Small intestine (tissue), 16 donors: ENCODE data around the gene CNKSR3. TPM values are rescaled to one million over a fixed set of nuclear protein-coding genes. Genes with fewer than 3 reads are reported as not detected.
A peak's percentile ranks its signal among the peaks of the same experiment; 100 is the strongest.

Source experiments
- DNase-seq, 2 donors: peaks; one replicate each; pipeline versions ENCODE4 v3.0.0 to v3.0.0-alpha.2; 2013
- FAIRE-seq: peaks from 2 replicates; lab custom pipeline; 2012; peaks lifted over from hg19 to GRCh38; lab: Jason Lieb, UNC
- H3K27ac ChIP-seq, 3 donors: one replicate each; pipeline ENCODE4 v1.5.1; 2013; ENCODE audit warnings: low read length in 2 of 3, mild to moderate bottlenecking in 2 of 3, control low read depth in 1 of 3, inconsistent platforms in 1 of 3, low read depth in 1 of 3, moderate library complexity in 1 of 3
- H3K27me3 ChIP-seq, 3 donors: one replicate each; pipeline ENCODE4 v1.6.1; 2013; ENCODE audit warnings: low read length in 3 of 3, inconsistent platforms in 1 of 3; ENCODE audit not compliant: control insufficient read depth in 3 of 3, insufficient read depth in 3 of 3
- H3K36me3 ChIP-seq, 3 donors: one replicate each; pipeline ENCODE4 v1.6.1; 2013; ENCODE audit warnings: low read length in 3 of 3, inconsistent platforms in 1 of 3, low read depth in 1 of 3, mild to moderate bottlenecking in 1 of 3, moderate library complexity in 1 of 3; ENCODE audit not compliant: control insufficient read depth in 3 of 3, insufficient read depth in 2 of 3
- H3K4me1 ChIP-seq, 3 donors: one replicate each; pipeline ENCODE4 v1.6.1; 2013; ENCODE audit warnings: low read length in 2 of 3, inconsistent platforms in 1 of 3, low read depth in 1 of 3, mild to moderate bottlenecking in 1 of 3, moderate library complexity in 1 of 3; ENCODE audit not compliant: control insufficient read depth in 3 of 3, insufficient read depth in 2 of 3
- H3K4me3 ChIP-seq, 3 donors: one replicate each; pipeline ENCODE4 v1.5.1; 2013; ENCODE audit warnings: low read length in 3 of 3, control low read depth in 1 of 3, inconsistent platforms in 1 of 3, low read depth in 1 of 3, mild to moderate bottlenecking in 1 of 3, moderate library complexity in 1 of 3
- H3K9me3 ChIP-seq, 2 donors: one replicate each; pipeline ENCODE4 v1.6.1; 2013; ENCODE audit warnings: low read depth in 1 of 2, low read length in 1 of 2; ENCODE audit not compliant: control insufficient read depth in 2 of 2, insufficient read depth in 1 of 2
- WGBS, 3 donors: extraction: QIAGEN DNeasy Blood & Tissue Kit; methylation state at CpG; one replicate each; pipeline ENCODE4 v1.1.7; 2013; 5-methylcytosine and 5-hydroxymethylcytosine counted together
- long read RNA-seq, 10 donors: transcript quantifications; one replicate each; lab custom pipeline, GENCODE V29; 2026
- polyA plus RNA-seq, 4 donors: library from polyadenylated mRNA; stranded (reverse) in 3 of 4; unstranded in 1 of 4; fragments of 200-250 nt in 3 of 4; fragments of 120-200 nt in 1 of 4; gene quantifications; one replicate each; pipeline versions ENCODE4 v1.2.1 to v1.2.3, GENCODE V29; 2013
- donor health status: healthy with polysubstance abuse.
- donor health status: control.
- donor health status: control.
- donor health status: Bipolar disorder and iron deficiency.
- donor health status: healthy.

CNKSR3 gene
- polyA plus RNA-seq = 10 to 100 TPM; 10.6 to 34.6 (median 11.6) TPM
- long read RNA-seq, donor 1, full-length matches to known transcripts = 12 of 17 reads
- long read RNA-seq, donor 1, partial matches to known transcripts = 5 of 17 reads
- long read RNA-seq, donor 1, other reads (novel, unspliced or antisense) = 0 of 17 reads
- long read RNA-seq, donor 2 = 0 reads
- long read RNA-seq, donor 3, full-length matches to known transcripts = 1 of 1 reads
- long read RNA-seq, donor 3, partial matches to known transcripts = 0 of 1 reads
- long read RNA-seq, donor 3, other reads (novel, unspliced or antisense) = 0 of 1 reads
- long read RNA-seq, donor 4 = 0 reads
- long read RNA-seq, donor 5, full-length matches to known transcripts = 1 of 1 reads
- long read RNA-seq, donor 5, partial matches to known transcripts = 0 of 1 reads
- long read RNA-seq, donor 5, other reads (novel, unspliced or antisense) = 0 of 1 reads
- long read RNA-seq, donor 6, full-length matches to known transcripts = 1 of 1 reads
- long read RNA-seq, donor 6, partial matches to known transcripts = 0 of 1 reads
- long read RNA-seq, donor 6, other reads (novel, unspliced or antisense) = 0 of 1 reads
- long read RNA-seq, donor 7, full-length matches to known transcripts = 4 of 4 reads
- long read RNA-seq, donor 7, partial matches to known transcripts = 0 of 4 reads
- long read RNA-seq, donor 7, other reads (novel, unspliced or antisense) = 0 of 4 reads
- long read RNA-seq, donor 8 = 0 reads
- long read RNA-seq, donor 9 = 0 reads
- long read RNA-seq, donor 10, full-length matches to known transcripts = 1 of 1 reads
- long read RNA-seq, donor 10, partial matches to known transcripts = 0 of 1 reads
- long read RNA-seq, donor 10, other reads (novel, unspliced or antisense) = 0 of 1 reads

- no peaks in the 10 kb centered on the region for H3K9me3 ChIP-seq
- DNase-seq (peak; percentile 79 to 92), FAIRE-seq (no peak)
- no peaks in the 10 kb centered on the region for H3K27me3 ChIP-seq
- H3K4me3 ChIP-seq = peak within 1 kb of the TSS; percentile 52 to 97 (median 88)
- H3K27ac ChIP-seq = peak within 1 kb of the TSS; percentile 95 to 98 (median 97)
- WGBS, 3 donors = 0 to 1% (median 0%) methylated on average over 66 to 86 of the region's 86 CpGs
- H3K36me3 ChIP-seq = peaks cover 0 to 6% (median 0%) of the 10 kb centered on the region in 3 donors
- peaks cover 5 to 41% (median 16%) of the 10 kb centered on the region in 3 donors for H3K4me1 ChIP-seq
Measured at GRCh38 chr6:154510144-154510905, at the start of gene CNKSR3. Gene CNKSR3, minus strand, starts transcription at chr6:154510685. Its CDS starts 571 bp downstream, at chr6:154510114.

GRCh38 chr6:154558984-154559383 lies 48.5 kb upstream of the CNKSR3 start:
- WGBS, 3 donors = 58 to 74% (median 69%) methylated on average over 5 of the region's 5 CpGs
- H3K9me3 ChIP-seq = no peaks in the 10 kb centered on the region
- no peak overlapping the region for H3K27ac ChIP-seq
- FAIRE-seq (no peak), DNase-seq (no peak)
- no peaks in the 10 kb centered on the region for H3K36me3 ChIP-seq
- peaks cover 0 to 16% (median 0%) of the 10 kb centered on the region in 3 donors for H3K4me1 ChIP-seq
- H3K27me3 ChIP-seq = no peaks in the 10 kb centered on the region
- H3K4me3 ChIP-seq = no peak overlapping the region

GRCh38 chr6:154558513-154558912 lies 48.0 kb upstream of the CNKSR3 start:
- H3K27ac ChIP-seq = no peak overlapping the region
- no peaks in the 10 kb centered on the region for H3K27me3 ChIP-seq
- H3K9me3 ChIP-seq = no peaks in the 10 kb centered on the region
- no peak overlapping the region for H3K4me3 ChIP-seq
- peaks cover 0 to 18% (median 0%) of the 10 kb centered on the region in 3 donors for H3K4me1 ChIP-seq
- no peak for FAIRE-seq
- WGBS, 3 donors = 95 to 97% (median 95%) methylated on average over 6 of the region's 6 CpGs
- no peak for DNase-seq
- no peaks in the 10 kb centered on the region for H3K36me3 ChIP-seq

GRCh38 chr6:154555073-154555677 lies 44.7 kb upstream of the CNKSR3 start:
- FAIRE-seq = no peak
- 22 to 58% (median 45%) methylated on average over 7 of the region's 7 CpGs for WGBS, 3 donors
- peak; percentile 89 to 94 for DNase-seq
- no peaks in the 10 kb centered on the region for H3K36me3 ChIP-seq
- H3K27me3 ChIP-seq = no peaks in the 10 kb centered on the region
- no peaks in the 10 kb centered on the region for H3K9me3 ChIP-seq
- H3K4me1 ChIP-seq = peaks cover 0 to 18% (median 0%) of the 10 kb centered on the region in 3 donors
- H3K4me3 ChIP-seq = no peak overlapping the region
- peak overlapping the region in 2 of 3 donors; percentile 83 to 87 for H3K27ac ChIP-seq

- Histone ChIP-seq H3K9me3 (no peaks in the 10 kb centered on the region), H3K36me3 (no peaks in the 10 kb centered on the region), H3K4me1 (peaks cover 0 to 18% (median 0%) of the 10 kb centered on the region in 3 donors), H3K27me3 (no peaks in the 10 kb centered on the region), H3K27ac (peak overlapping the region in 2 of 3 donors; percentile 83 to 87), H3K4me3 (no peak overlapping the region)
- FAIRE-seq (no peak), DNase-seq (peak; percentile 52 to 53)
- WGBS, 3 donors = 12 to 69% (median 37%) methylated on average over 6 of the region's 6 CpGs
Measured at GRCh38 chr6:154554491-154554890, 44.0 kb upstream of the CNKSR3 start.

GRCh38 chr6:154550779-154551178 lies 40.3 kb upstream of the CNKSR3 start:
- Histone ChIP-seq H3K4me3 (no peak overlapping the region), H3K27ac (no peak overlapping the region), H3K36me3 (no peaks in the 10 kb centered on the region), H3K4me1 (peaks cover 0 to 30% (median 4%) of the 10 kb centered on the region in 3 donors), H3K27me3 (no peaks in the 10 kb centered on the region), H3K9me3 (no peaks in the 10 kb centered on the region)
- no peak for FAIRE-seq
- no peak for DNase-seq

- H3K27ac ChIP-seq = no peak overlapping the region
- H3K4me3 ChIP-seq = no peak overlapping the region
- FAIRE-seq = no peak
- 90 to 93% (median 91%) methylated on average over 6 of the region's 6 CpGs for WGBS, 3 donors
- H3K27me3 ChIP-seq = no peaks in the 10 kb centered on the region
- H3K36me3 ChIP-seq = no peaks in the 10 kb centered on the region
- peaks cover 0 to 16% (median 4%) of the 10 kb centered on the region in 3 donors for H3K4me1 ChIP-seq
- DNase-seq = no peak
- no peaks in the 10 kb centered on the region for H3K9me3 ChIP-seq
Measured at GRCh38 chr6:154549179-154549578, 38.7 kb upstream of the CNKSR3 start.
